Neural cell (in vitro differentiated cells): ENCODE data around the gene CTNNA2. TPM values are rescaled to one million over a fixed set of nuclear protein-coding genes. Genes with fewer than 3 reads are reported as not detected.
A peak's percentile ranks its signal among the peaks of the same experiment; 100 is the strongest.

Source experiments
- H2AFZ ChIP-seq: fragments of 200-600, 300-800 bp; sonication (generic), shearing (Covaris generic); 2 replicates; pipeline ENCODE4 v1.6.0; 2014; ENCODE audit warnings: low read depth, mild to moderate bottlenecking, antibody characterized with exemption, low read length, moderate library complexity
- H3F3A ChIP-seq: fragments of 200-600 bp; shearing (Covaris generic); 2 replicates; pipeline ENCODE4 v1.6.1; 2016; ENCODE audit warnings: mild to moderate bottlenecking, moderate library complexity, mixed read lengths, antibody characterized with exemption, low read length; ENCODE audit not compliant: insufficient read depth, poor library complexity, severe bottlenecking
- H3K27ac ChIP-seq: fragments of 200-600, 300-800 bp; sonication (generic), shearing (Covaris generic); 2 replicates; pipeline ENCODE4 v1.5.1; 2014; ENCODE audit warnings: mild to moderate bottlenecking, low read length, moderate library complexity
- H3K27me3 ChIP-seq: fragments of 300-800, 200-600 bp; sonication (generic), shearing (Covaris generic); 2 replicates; pipeline ENCODE4 v1.6.0; 2014; ENCODE audit warnings: mild to moderate bottlenecking, low read depth, low read length, moderate library complexity; ENCODE audit not compliant: insufficient read depth
- H3K36me3 ChIP-seq: fragments of 300-800, 200-600 bp; sonication (generic), shearing (Covaris generic); 2 replicates; pipeline ENCODE4 v1.5.1; 2014; ENCODE audit warnings: mild to moderate bottlenecking, antibody characterized with exemption, low read length, moderate library complexity; ENCODE audit not compliant: insufficient read depth
- H3K4me2 ChIP-seq: fragments of 300-800, 200-600 bp; sonication (generic), shearing (Covaris generic); 2 replicates; pipeline ENCODE4 v1.6.0; 2014; ENCODE audit warnings: mild to moderate bottlenecking, low read length
- H3K4me3 ChIP-seq: fragments of 300-800, 200-600 bp; sonication (generic), shearing (Covaris generic); 2 replicates; pipeline ENCODE4 v1.5.1; 2014; ENCODE audit warnings: mild to moderate bottlenecking, low read length, moderate library complexity
- H3K79me2 ChIP-seq: fragments of 200-600 bp; shearing (Covaris generic); replicated peaks from 2 replicates; pipeline ENCODE4 v1.6.0; 2014; ENCODE audit warnings: mild to moderate bottlenecking, low read length, moderate library complexity; ENCODE audit not compliant: insufficient read depth
- H3K9ac ChIP-seq: fragments of 300-800, 200-600 bp; sonication (generic), shearing (Covaris generic); 2 replicates; pipeline ENCODE4 v1.6.1; 2016; ENCODE audit warnings: mild to moderate bottlenecking, low read length, mixed read lengths
- H3K9me2 ChIP-seq: fragments of 200-600 bp; shearing (Covaris generic); 2 replicates; pipeline ENCODE4 v1.6.1; 2016; ENCODE audit warnings: mild to moderate bottlenecking, low read length, mixed read lengths; ENCODE audit not compliant: insufficient read depth
- H3K9me3 ChIP-seq: fragments of 200-600, 300-800 bp; sonication (generic), shearing (Covaris generic); 2 replicates; pipeline ENCODE4 v1.6.1; 2016; ENCODE audit warnings: mild to moderate bottlenecking, mixed run types, low read length, moderate library complexity, mixed read lengths
- H4K20me1 ChIP-seq: fragments of 200-600 bp; shearing (Covaris generic); 2 replicates; pipeline ENCODE4 v1.6.1; 2016; ENCODE audit warnings: mild to moderate bottlenecking, mixed run types; ENCODE audit not compliant: insufficient read depth
- CTCF ChIP-seq: fragments of 450-650 bp; IDR thresholded peaks from 2 replicates; pipeline ENCODE4 v1.5.1; 2014; ENCODE audit warnings: antibody characterized with exemption, mild to moderate bottlenecking, moderate library complexity; ENCODE audit not compliant: poor library complexity, severe bottlenecking
- EP300 ChIP-seq: fragments of 450-650 bp; conservative IDR thresholded peaks from 2 replicates; pipeline ENCODE4 v1.6.1; 2014; ENCODE audit warnings: antibody characterized with exemption, mild to moderate bottlenecking, moderate library complexity; ENCODE audit not compliant: poor library complexity, severe bottlenecking
- EZH2 ChIP-seq: fragments of 200-600, 300-800 bp; shearing (Covaris generic), sonication (generic); IDR thresholded peaks from 2 replicates; pipeline ENCODE4 v1.6.1; 2014; ENCODE audit warnings: antibody characterized with exemption, low read length, borderline replicate concordance, mild to moderate bottlenecking; ENCODE audit not compliant: insufficient read depth, poor library complexity, severe bottlenecking
- MXI1 ChIP-seq: fragments of 450-650 bp; conservative IDR thresholded peaks from 2 replicates; pipeline ENCODE4 v1.6.1; 2014; ENCODE audit warnings: antibody characterized with exemption, mild to moderate bottlenecking; ENCODE audit not compliant: poor library complexity, severe bottlenecking
- POLR2AphosphoS5 ChIP-seq: IDR thresholded peaks from 2 replicates; pipeline ENCODE4 v1.6.1; 2012
- RAD21 ChIP-seq: fragments of 450-650 bp; conservative IDR thresholded peaks from 2 replicates; pipeline ENCODE4 v1.6.1; 2014; ENCODE audit warnings: antibody characterized with exemption, mild to moderate bottlenecking, moderate library complexity
- REST ChIP-seq: IDR thresholded peaks from 2 replicates; pipeline ENCODE4 v1.6.1; 2012; ENCODE audit warnings: borderline replicate concordance
- SMC3 ChIP-seq: fragments of 450-650 bp; conservative IDR thresholded peaks from 2 replicates; pipeline ENCODE4 v1.6.1; 2014; ENCODE audit warnings: antibody characterized with exemption, mild to moderate bottlenecking, moderate library complexity; ENCODE audit not compliant: poor library complexity
- TAF1 ChIP-seq: IDR thresholded peaks from 2 replicates; pipeline ENCODE4 v1.6.1; 2012; ENCODE audit warnings: low read depth
- polyA plus RNA-seq: library from polyadenylated mRNA; depleted of rRNA; stranded (reverse); fragments of >200 nt; gene quantifications from 2 replicates; pipeline ENCODE4 v1.2.3, GENCODE V29; 2014

CTNNA2 gene
- polyA plus RNA-seq, 1 donor from 2014 or later = 194 TPM

- H4K20me1 ChIP-seq = no peaks in the 10 kb centered on the region
- no peak for TF ChIP-seq EP300
- no peak for TF ChIP-seq POLR2AphosphoS5
- H3K27me3 ChIP-seq = no peaks in the 10 kb centered on the region
- H3K36me3 ChIP-seq = no peaks in the 10 kb centered on the region
- H3K9ac ChIP-seq = no peak overlapping the region
- H3K9me3 ChIP-seq = no peaks in the 10 kb centered on the region
- no peaks in the 10 kb centered on the region for H3K9me2 ChIP-seq
- no peak overlapping the region for H2AFZ ChIP-seq
- H3K79me2 ChIP-seq = no peaks in the 10 kb centered on the region
- H3K27ac ChIP-seq = no peak overlapping the region
- no peak overlapping the region for H3K4me2 ChIP-seq
- no peaks in the 10 kb centered on the region for H3F3A ChIP-seq
- H3K4me3 ChIP-seq = no peak overlapping the region
Observed at GRCh38 chr2:79771493-79771892, 258.6 kb downstream of the CTNNA2 start.

- Histone ChIP-seq H3F3A (no peaks in the 10 kb centered on the region), H4K20me1 (no peaks in the 10 kb centered on the region), H3K9me3 (no peaks in the 10 kb centered on the region), H3K36me3 (no peaks in the 10 kb centered on the region), H3K27me3 (no peaks in the 10 kb centered on the region), H3K4me2 (no peak overlapping the region), H3K9ac (no peak overlapping the region), H2AFZ (no peak overlapping the region), H3K4me3 (no peak overlapping the region), H3K9me2 (no peaks in the 10 kb centered on the region), H3K27ac (no peak overlapping the region), H3K79me2 (no peaks in the 10 kb centered on the region)
- no peak for TF ChIP-seq TAF1
- TF ChIP-seq EZH2 = no peak
- no peak for TF ChIP-seq RAD21
- TF ChIP-seq POLR2AphosphoS5 = no peak
- no peak for TF ChIP-seq MXI1
- no peak for TF ChIP-seq CTCF
- no peak for TF ChIP-seq REST
- TF ChIP-seq EP300 = no peak
- TF ChIP-seq SMC3 = no peak
Observed at GRCh38 chr2:79774016-79774415, 261.2 kb downstream of the CTNNA2 start.

GRCh38 chr2:79776461-79776860 lies 263.6 kb downstream of the CTNNA2 start:
- Histone ChIP-seq H3K27ac (peak overlapping the region; percentile 20), H3F3A (no peaks in the 10 kb centered on the region), H3K9me3 (no peaks in the 10 kb centered on the region), H2AFZ (no peak overlapping the region), H3K27me3 (no peaks in the 10 kb centered on the region), H3K36me3 (no peaks in the 10 kb centered on the region), H3K9ac (no peak overlapping the region), H4K20me1 (no peaks in the 10 kb centered on the region), H3K9me2 (no peaks in the 10 kb centered on the region), H3K4me2 (no peak overlapping the region), H3K4me3 (no peak overlapping the region), H3K79me2 (no peaks in the 10 kb centered on the region)
- TF ChIP-seq MXI1 (no peak), SMC3 (no peak), POLR2AphosphoS5 (no peak), RAD21 (no peak), CTCF (no peak), EZH2 (no peak), REST (no peak), EP300 (no peak), TAF1 (no peak)
